Activated effector memory CD4-positive, alpha-beta T cell treated with Interleukin-2 at 50 U/mL for 16 hours (primary cell): ENCODE results near the gene PLCB4.

Source experiments
- DNase-seq: peaks from one replicate; pipeline ENCODE4 v3.0.0-alpha.2; 2020

Gene PLCB4

GRCh38 chr20:9478771-9479170 is 409.9 kb downstream of the PLCB4 start:
- DNase-seq = no peak

- DNase-seq = no peak
Observed at GRCh38 chr20:9480066-9480465, 411.2 kb downstream of the PLCB4 start.

GRCh38 chr20:9482180-9482579 is 413.3 kb downstream of the PLCB4 start:
- no peak for DNase-seq

GRCh38 chr20:9483131-9483530 is 414.2 kb downstream of the PLCB4 start:
- DNase-seq = no peak

- DNase-seq = no peak
Observed at GRCh38 chr20:9485614-9486340, 416.9 kb downstream of the PLCB4 start.

- DNase-seq = no peak
Observed at GRCh38 chr20:9487231-9487630, 418.3 kb downstream of the PLCB4 start.

GRCh38 chr20:9488063-9488462 is 419.2 kb downstream of the PLCB4 start:
- no peak for DNase-seq

- DNase-seq = no peak
Observed at GRCh38 chr20:9490161-9490560, 421.3 kb downstream of the PLCB4 start.

- no peak for DNase-seq
Observed at GRCh38 chr20:9490631-9491030, 421.7 kb downstream of the PLCB4 start.

- DNase-seq = no peak
Observed at GRCh38 chr20:9491324-9491723, 422.4 kb downstream of the PLCB4 start.

- no peak for DNase-seq
Observed at GRCh38 chr20:9492067-9492466, 423.2 kb downstream of the PLCB4 start.

- DNase-seq = no peak
Observed at GRCh38 chr20:9493803-9494202, 424.9 kb downstream of the PLCB4 start.

- no peak for DNase-seq
Observed at GRCh38 chr20:9495701-9496100, 426.8 kb downstream of the PLCB4 start.

- DNase-seq = no peak
Observed at GRCh38 chr20:9496155-9496554, 427.3 kb downstream of the PLCB4 start.

- DNase-seq = no peak
Observed at GRCh38 chr20:9498322-9498721, 429.4 kb downstream of the PLCB4 start.

GRCh38 chr20:9499126-9499899 is 430.4 kb downstream of the PLCB4 start:
- DNase-seq = no peak

- DNase-seq = no peak
Observed at GRCh38 chr20:9500121-9500520, 431.2 kb downstream of the PLCB4 start.

GRCh38 chr20:9501473-9501872 is 432.6 kb downstream of the PLCB4 start:
- no peak for DNase-seq

GRCh38 chr20:9503526-9504245 is 434.8 kb downstream of the PLCB4 start:
- no peak for DNase-seq

GRCh38 chr20:9506280-9506821 is 437.5 kb downstream of the PLCB4 start:
- DNase-seq = no peak

- no peak for DNase-seq
Observed at GRCh38 chr20:9506964-9507369, 438.1 kb downstream of the PLCB4 start.

- no peak for DNase-seq
Observed at GRCh38 chr20:9507544-9508239, 438.8 kb downstream of the PLCB4 start.

GRCh38 chr20:9508240-9508661 is 439.4 kb downstream of the PLCB4 start:
- DNase-seq = no peak
